Ramos (cell line): Measurements from ENCODE around the gene TRHDE.
"Not testable (repeated sequence)": the region's sequence is repeated elsewhere in the genome, so short reads cannot be mapped to it uniquely, and the experiment has no call there.

Experiments
- in situ Hi-C: fragments of 300-500 bp; cut with MboI; formaldehyde crosslinking; loops from one replicate; pipeline ENCODE4 v1.14.3; 2022; ENCODE audit warnings: low sequenced_read_pairs; ENCODE audit not compliant: unreplicated experiment

The TRHDE gene

GRCh38 chr12:72493407-72493806, 221.2 kb downstream of the TRHDE start:
- in situ Hi-C loops = no loop called here

- in situ Hi-C loops = no loop called here
Observed at GRCh38 chr12:72498354-72498753, 226.2 kb downstream of the TRHDE start.

GRCh38 chr12:72499244-72499643, 227.1 kb downstream of the TRHDE start:
- in situ Hi-C loops = no loop called here

- in situ Hi-C loops = no loop called here
Observed at GRCh38 chr12:72502546-72502945, 230.4 kb downstream of the TRHDE start.

- in situ Hi-C loops = no loop called here
Observed at GRCh38 chr12:72505227-72505626, 233.1 kb downstream of the TRHDE start.

GRCh38 chr12:72509891-72510290, 237.7 kb downstream of the TRHDE start:
- in situ Hi-C loops = no loop called here

GRCh38 chr12:72510772-72511171, 238.6 kb downstream of the TRHDE start:
- in situ Hi-C loops = no loop called here

GRCh38 chr12:72511498-72511897, 239.3 kb downstream of the TRHDE start:
- in situ Hi-C loops = no loop called here

- in situ Hi-C loops = no loop called here
Observed at GRCh38 chr12:72511906-72512305, 239.7 kb downstream of the TRHDE start.

GRCh38 chr12:72520044-72520678, 248.0 kb downstream of the TRHDE start:
- in situ Hi-C loops = not testable (repeated sequence)

GRCh38 chr12:72521326-72521725, 249.2 kb downstream of the TRHDE start:
- in situ Hi-C loops = no loop called here

- in situ Hi-C loops = no loop called here
Observed at GRCh38 chr12:72522411-72522810, 250.2 kb downstream of the TRHDE start.

- in situ Hi-C loops = no loop called here
Observed at GRCh38 chr12:72523754-72524153, 251.6 kb downstream of the TRHDE start.

- in situ Hi-C loops = no loop called here
Observed at GRCh38 chr12:72535212-72535990, 263.2 kb downstream of the TRHDE start.

GRCh38 chr12:72540811-72541210, 268.6 kb downstream of the TRHDE start:
- in situ Hi-C loops = no loop called here

- in situ Hi-C loops = no loop called here
Observed at GRCh38 chr12:72543777-72544467, 271.8 kb downstream of the TRHDE start.

GRCh38 chr12:72546106-72546505, 273.9 kb downstream of the TRHDE start:
- in situ Hi-C loops = no loop called here

GRCh38 chr12:72547573-72547972, 275.4 kb downstream of the TRHDE start:
- in situ Hi-C loops = no loop called here

GRCh38 chr12:72549184-72549583, 277.0 kb downstream of the TRHDE start:
- in situ Hi-C loops = no loop called here

GRCh38 chr12:72560003-72560769, 288.0 kb downstream of the TRHDE start:
- in situ Hi-C loops = no loop called here

GRCh38 chr12:72570601-72571000, 298.4 kb downstream of the TRHDE start:
- in situ Hi-C loops = no loop called here
